ENCODE results near the gene TFPT. TPM values are rescaled to one million over a fixed set of nuclear protein-coding genes. Genes with fewer than 3 reads are reported as not detected.
A peak's percentile ranks its signal among the peaks of the same experiment; 100 is the strongest.

Gene TFPT, protein sequence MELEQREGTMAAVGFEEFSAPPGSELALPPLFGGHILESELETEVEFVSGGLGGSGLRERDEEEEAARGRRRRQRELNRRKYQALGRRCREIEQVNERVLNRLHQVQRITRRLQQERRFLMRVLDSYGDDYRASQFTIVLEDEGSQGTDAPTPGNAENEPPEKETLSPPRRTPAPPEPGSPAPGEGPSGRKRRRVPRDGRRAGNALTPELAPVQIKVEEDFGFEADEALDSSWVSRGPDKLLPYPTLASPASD
- 55.4 and 74.2 TPM in 2 replicates for total RNA-seq (2014; rRNA removed)
- Bru-seq, nascent RNA = percentile 79 among the genes with signal in this experiment
- percentile 87 among the genes with signal in this experiment for BruChase-seq, experiment 1, labeled RNA remaining after a 6-hour chase
- BruChase-seq, experiment 2, labeled RNA remaining after a 2-hour chase = percentile 82 among the genes with signal in this experiment
- long read RNA-seq, transcript TFPT-203 (6 exons, 1,205 nt) = major isoform, 21 of 61 reads
- long read RNA-seq, partial matches to known transcripts = 24 of 61 reads
- long read RNA-seq, other reads (novel, unspliced or antisense) = 16 of 61 reads

DNA sequence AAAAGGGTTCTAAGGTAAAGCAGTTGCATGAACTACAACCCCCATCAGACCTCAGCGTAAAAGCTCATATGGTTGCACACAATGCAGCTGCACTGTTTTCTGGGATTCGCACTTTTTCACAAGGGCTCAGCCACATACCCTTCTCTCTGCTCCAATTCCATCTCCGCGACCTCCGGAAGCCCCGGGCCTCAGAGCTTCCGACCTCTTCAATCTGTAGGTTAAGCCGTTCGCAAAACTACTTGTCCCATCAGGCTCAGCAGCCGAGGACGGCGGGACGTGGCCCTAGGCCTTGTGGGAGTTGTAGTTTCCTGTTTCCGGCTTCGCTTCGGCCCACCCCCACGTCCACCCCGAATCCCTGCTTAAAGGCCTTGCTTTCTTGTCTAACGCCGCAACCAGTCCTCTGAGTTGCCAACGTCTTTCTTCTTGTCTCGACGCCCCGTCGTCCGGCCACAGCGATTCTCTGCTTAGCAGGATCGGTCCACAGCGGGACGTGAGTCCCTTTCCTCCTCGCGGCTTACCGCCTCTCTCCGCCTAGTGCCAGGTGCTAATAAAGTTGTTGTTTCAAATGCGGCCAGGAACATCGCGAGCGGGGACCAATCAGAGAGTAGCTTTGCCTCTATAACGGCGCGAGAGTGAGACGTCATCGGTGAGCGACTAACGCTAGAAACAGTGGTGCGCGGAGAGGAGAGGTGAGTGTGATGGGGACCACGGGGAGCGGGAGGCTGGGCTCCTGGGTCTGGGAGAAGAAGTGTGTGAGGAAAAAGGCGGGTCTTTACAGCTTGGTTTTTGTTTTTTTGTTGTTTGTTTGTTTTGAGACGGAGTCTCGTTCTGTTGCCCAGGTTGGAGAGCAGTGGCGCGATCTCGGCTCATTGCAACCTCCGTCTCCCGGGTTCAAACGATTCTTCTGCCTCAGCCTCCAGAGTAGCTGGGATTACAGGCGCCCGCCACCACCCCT is at the start of gene TFPT, which contains the start of gene PRPF31:
Gene TFPT (minus strand): TSS at position 549 of the 955 bp plus-strand sequence. CDS start 388 bp downstream, at position 161.
Gene PRPF31 (plus strand): TSS at position 646 of the 955 bp plus-strand sequence. CDS start 2,525 bp downstream, outside the sequence.
- peak within 1 kb of the TSS; percentile 78 for H3K9ac ChIP-seq (ENCODE audit: low read length)
- peak; percentile 99 for DNase-seq
- TF ChIP-seq EZH2phosphoT487 (IDR thresholded peaks at IDR 0.05; ENCODE audit: borderline replicate concordance, low read length) (no peak), EZH2 (IDR thresholded peaks at IDR 0.05; ENCODE audit: low read length, unreplicated experiment) (no peak)
- TF ChIP-seq, protein P1, sequence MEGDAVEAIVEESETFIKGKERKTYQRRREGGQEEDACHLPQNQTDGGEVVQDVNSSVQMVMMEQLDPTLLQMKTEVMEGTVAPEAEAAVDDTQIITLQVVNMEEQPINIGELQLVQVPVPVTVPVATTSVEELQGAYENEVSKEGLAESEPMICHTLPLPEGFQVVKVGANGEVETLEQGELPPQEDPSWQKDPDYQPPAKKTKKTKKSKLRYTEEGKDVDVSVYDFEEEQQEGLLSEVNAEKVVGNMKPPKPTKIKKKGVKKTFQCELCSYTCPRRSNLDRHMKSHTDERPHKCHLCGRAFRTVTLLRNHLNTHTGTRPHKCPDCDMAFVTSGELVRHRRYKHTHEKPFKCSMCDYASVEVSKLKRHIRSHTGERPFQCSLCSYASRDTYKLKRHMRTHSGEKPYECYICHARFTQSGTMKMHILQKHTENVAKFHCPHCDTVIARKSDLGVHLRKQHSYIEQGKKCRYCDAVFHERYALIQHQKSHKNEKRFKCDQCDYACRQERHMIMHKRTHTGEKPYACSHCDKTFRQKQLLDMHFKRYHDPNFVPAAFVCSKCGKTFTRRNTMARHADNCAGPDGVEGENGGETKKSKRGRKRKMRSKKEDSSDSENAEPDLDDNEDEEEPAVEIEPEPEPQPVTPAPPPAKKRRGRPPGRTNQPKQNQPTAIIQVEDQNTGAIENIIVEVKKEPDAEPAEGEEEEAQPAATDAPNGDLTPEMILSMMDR (conservative IDR thresholded peaks at IDR 0.05; ENCODE audit: low read depth, low read length) = no peak
- no peaks in the 10 kb centered on the region for H3F3A ChIP-seq (ENCODE audit: low read length, unreplicated experiment)
- peak within 1 kb of the TSS; percentile 74 for H3K4me3 ChIP-seq (ENCODE audit: low read length)
- intact Hi-C loops (cut with micrococcal nuclease) = loop anchor here (1.0 kb wide), 2 partner anchors 13 to 22 kb away; partner anchors contain the start of genes CNOT3 and NDUFA3
- H3K4me1 ChIP-seq (ENCODE audit: insufficient read depth, low read length) = peaks cover 10% of the 10 kb centered on the region
- peaks cover 18% of the 10 kb centered on the region; the same call in 1 of the 2 replicates for H3K36me3 ChIP-seq (ENCODE audit: low read depth, low read length)
- peak within 1 kb of the TSS; percentile 67 for H2AFZ ChIP-seq (ENCODE audit: low read length)
- TSS peak; percentile 78 for BruUV-seq (replicated peaks)
- H3K4me2 ChIP-seq (ENCODE audit: low read length) = peak within 1 kb of the TSS; percentile 95
- POLR2A ChIA-PET (ENCODE audit: unreplicated experiment) = interaction anchor here (2.1 kb wide), 1 partner anchor 22 kb away, joined by 25 read pairs; the partner anchor contains the start of gene CNOT3
- CTCF ChIA-PET = interaction anchor here (0.6 kb wide), 1 partner anchor 85 kb away, joined by 3 read pairs; no protein-coding TSS in a partner anchor
- ATAC-seq = peak; percentile 92
- H3K27me3 ChIP-seq (ENCODE audit: low read length) = no peaks in the 10 kb centered on the region
- peak within 1 kb of the TSS; percentile 19; the same call in 1 of the 2 replicates for H3K27ac ChIP-seq (ENCODE audit: low read length)
- H4K20me1 ChIP-seq (ENCODE audit: low read length) = no peaks in the 10 kb centered on the region
- peaks cover 42% of the 10 kb centered on the region for H3K79me2 ChIP-seq (ENCODE audit: low read length)
- H3K9me3 ChIP-seq (ENCODE audit: low read length) = no peaks in the 10 kb centered on the region
- H3K9me2 ChIP-seq (replicated peaks; ENCODE audit: low read length) = no peaks in the 10 kb centered on the region

DNA sequence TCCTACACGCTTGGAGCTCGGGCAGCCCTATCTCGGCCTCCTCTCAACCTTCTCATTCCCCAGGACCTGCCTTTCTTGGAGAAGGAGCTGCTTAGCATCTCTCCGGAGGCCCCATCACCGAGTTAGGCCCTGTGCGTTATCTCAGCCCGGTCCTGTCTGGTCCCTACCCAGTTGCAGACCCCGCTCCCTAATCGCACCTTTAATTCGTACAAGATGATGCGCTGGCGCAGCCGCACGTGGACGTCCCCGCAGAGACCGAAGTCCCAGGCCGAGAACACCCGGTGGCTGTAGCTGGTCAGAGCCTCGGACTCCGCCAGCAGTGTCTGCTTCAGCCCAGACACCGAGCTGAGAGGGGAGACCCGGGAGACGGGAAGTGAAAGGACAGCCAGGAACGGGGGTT is 49.8 kb upstream of the TFPT start:
- ATAC-seq = no peak

More for the DNA sequence above, 49.8 kb upstream of the TFPT start:
- Histone ChIP-seq H3K79me2 (ENCODE audit: low read length) (peaks cover 10% of the 10 kb centered on the region; the same call in 1 of the 2 replicates), H2AFZ (ENCODE audit: low read length) (no peak overlapping the region), H3K4me1 (ENCODE audit: insufficient read depth, low read length) (peaks cover 27% of the 10 kb centered on the region), H3K27ac (ENCODE audit: low read length) (no peak overlapping the region), H4K20me1 (ENCODE audit: low read length) (no peaks in the 10 kb centered on the region), H3K4me2 (ENCODE audit: low read length) (no peak overlapping the region), H3K9ac (ENCODE audit: low read length) (no peak overlapping the region), H3K27me3 (ENCODE audit: low read length) (no peaks in the 10 kb centered on the region), H3K36me3 (ENCODE audit: low read depth, low read length) (no peaks in the 10 kb centered on the region), H3K4me3 (ENCODE audit: low read length) (no peak overlapping the region), H3K9me2 (replicated peaks; ENCODE audit: low read length) (no peaks in the 10 kb centered on the region), H3F3A (ENCODE audit: low read length, unreplicated experiment) (no peaks in the 10 kb centered on the region), H3K9me3 (ENCODE audit: low read length) (no peaks in the 10 kb centered on the region)
- DNase-seq = no peak
- no TSS peak for BruUV-seq (replicated peaks)
- TF ChIP-seq EZH2 (IDR thresholded peaks at IDR 0.05; ENCODE audit: low read length, unreplicated experiment) = no peak
- TF ChIP-seq, protein P1 (conservative IDR thresholded peaks at IDR 0.05; ENCODE audit: low read depth, low read length) = no peak
- TF ChIP-seq EZH2phosphoT487 (IDR thresholded peaks at IDR 0.05; ENCODE audit: borderline replicate concordance, low read length) = no peak
- ChIA-PET CTCF (no interaction called here), POLR2A (ENCODE audit: unreplicated experiment) (no interaction called here)
- intact Hi-C loops (cut with micrococcal nuclease) = no loop called here
